Measurements from ENCODE around the gene MSN.

DNA sequence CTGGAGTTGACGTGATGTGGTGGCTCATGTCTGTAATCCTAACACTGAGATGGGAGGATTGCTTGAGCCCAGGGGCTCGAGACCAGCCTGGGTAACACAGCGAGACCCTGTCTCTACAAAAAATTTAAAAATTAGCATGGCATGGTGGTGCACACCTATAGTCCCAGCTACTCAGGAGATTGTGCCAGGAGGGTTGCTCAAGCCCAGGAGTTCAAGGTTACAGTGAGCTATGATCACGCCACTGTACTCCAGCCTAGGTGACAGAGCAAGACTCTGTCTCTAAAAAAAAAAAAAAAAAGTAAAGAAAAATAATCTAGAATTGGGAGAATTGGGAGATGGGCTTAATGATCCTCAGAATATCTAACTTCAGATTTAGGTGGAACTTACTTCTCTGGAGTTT, 51.1 kb downstream of the MSN start:
- no peak for TF ChIP-seq EZH2 (IDR thresholded peaks at IDR 0.05; ENCODE audit: insufficient read depth, poor library complexity, severe bottlenecking)
- no peak for TF ChIP-seq EZH2phosphoT487 (IDR thresholded peaks at IDR 0.05; ENCODE audit: insufficient read depth, low read depth)

All from GM23248 (cell line).